GM19351 (cell line): ENCODE measurements around the gene HSBP1L1.

Experiments
- ATAC-seq: cut with Tn5 transposase; IDR thresholded peaks from one replicate; pipeline ENCODE4 v1.9.1; 2021; ENCODE audit warnings: mild to moderate bottlenecking, moderate library complexity; ENCODE audit not compliant: unreplicated experiment

The HSBP1L1 gene

DNA sequence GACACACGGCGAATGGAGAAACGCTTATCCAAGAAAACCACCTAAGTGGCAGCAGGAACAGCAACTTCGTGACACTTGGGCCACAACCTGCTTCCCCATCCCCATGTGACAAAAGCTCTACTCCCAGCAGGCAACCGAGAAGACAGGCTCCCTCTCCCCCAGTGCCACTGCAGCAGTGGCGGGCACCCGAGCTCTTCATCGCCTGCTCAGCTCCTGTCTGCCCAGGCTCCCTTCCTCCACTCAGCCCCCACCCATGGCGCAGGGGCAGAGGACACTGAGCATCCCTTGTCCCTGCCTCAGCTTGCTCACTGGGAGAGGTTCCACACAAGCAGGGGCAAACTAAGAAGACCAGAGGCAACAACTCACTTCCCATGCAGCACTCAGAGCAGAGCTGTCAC, 35.9 kb upstream of the HSBP1L1 start:
- no peak for ATAC-seq

DNA sequence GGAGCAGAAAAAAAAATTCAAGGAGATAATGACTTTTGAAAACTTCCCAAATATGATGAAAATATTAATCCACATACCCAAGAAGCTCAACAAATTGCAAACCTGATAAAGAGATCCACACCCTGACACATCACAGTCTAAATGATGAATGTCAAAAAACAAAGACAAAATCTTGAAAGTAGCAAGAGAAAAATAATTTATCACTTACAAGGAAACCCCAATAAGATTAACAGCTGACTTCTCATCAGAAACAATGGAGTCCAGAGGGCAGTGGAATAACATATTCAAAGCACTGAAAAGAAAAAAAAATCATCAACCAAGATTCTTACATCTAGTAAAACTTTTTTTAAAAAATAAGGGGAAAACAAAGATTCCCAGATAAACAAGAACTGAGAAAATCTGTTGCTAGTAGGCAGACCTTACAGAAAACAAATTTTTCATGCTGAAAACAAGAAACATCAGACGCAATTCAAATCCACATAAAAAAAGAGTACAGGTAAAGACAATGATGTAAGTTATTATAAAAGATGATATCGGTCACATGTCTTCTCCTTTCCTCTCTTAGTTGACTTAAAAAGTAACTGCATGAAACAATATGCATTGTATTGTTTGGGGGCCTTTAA, 34.3 kb upstream of the HSBP1L1 start:
- ATAC-seq: no peak

DNA sequence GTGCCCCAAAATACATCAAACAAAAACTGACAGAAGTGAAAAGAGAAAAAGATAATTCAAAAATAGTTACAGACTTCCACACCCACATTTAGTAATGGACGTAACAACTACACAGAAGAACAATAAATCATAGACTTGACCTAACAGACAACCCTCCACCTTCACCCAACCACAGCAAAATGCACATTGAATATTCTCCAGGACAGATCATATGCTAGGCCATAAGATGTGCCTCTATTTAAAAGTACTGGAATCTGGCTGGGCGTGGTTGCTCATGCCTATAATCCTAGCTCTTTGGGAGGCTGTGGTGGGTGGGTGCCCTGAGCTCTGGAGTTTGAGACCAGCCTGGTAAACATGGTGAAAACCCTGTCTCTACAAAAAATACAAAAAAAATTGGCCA, 33.0 kb upstream of the HSBP1L1 start:
- ATAC-seq: no peak

DNA sequence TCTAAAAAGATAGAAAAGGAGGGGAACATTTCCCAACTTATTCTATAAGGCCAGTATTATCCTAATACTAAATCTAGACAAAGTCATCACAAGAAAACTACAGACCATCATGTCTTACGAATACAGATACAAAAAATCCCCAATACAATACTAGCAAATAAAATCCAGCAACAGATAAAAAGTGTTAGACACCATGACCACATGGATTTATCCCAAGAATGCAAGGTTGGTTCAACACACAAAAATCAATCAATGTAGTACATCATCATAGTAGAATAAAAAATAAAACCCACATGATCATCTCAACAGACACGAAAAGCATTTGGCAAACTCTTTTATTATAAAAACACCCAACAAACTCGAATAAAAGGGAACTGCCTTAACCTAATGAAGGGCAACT, 31.5 kb upstream of the HSBP1L1 start:
- ATAC-seq: no peak

DNA sequence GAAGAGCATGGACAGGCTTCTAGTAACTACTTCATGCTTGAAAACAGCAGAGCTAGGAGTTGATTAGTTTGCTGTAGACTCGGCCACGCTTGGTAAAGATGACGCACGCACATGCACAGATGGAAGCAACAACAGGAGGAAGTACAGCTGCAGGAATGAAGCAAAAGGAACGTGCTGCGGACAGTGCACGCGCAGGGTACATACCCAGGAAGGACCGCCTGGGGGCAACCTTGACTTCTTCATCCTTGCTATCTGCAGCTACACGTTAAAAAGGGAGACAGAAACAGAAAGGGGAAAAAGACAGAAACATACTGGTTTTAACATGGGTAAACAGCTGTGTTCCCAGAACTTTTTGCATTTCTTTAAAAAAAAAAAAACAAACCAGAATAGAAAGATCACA, 30.7 kb upstream of the HSBP1L1 start:
- ATAC-seq: no peak

DNA sequence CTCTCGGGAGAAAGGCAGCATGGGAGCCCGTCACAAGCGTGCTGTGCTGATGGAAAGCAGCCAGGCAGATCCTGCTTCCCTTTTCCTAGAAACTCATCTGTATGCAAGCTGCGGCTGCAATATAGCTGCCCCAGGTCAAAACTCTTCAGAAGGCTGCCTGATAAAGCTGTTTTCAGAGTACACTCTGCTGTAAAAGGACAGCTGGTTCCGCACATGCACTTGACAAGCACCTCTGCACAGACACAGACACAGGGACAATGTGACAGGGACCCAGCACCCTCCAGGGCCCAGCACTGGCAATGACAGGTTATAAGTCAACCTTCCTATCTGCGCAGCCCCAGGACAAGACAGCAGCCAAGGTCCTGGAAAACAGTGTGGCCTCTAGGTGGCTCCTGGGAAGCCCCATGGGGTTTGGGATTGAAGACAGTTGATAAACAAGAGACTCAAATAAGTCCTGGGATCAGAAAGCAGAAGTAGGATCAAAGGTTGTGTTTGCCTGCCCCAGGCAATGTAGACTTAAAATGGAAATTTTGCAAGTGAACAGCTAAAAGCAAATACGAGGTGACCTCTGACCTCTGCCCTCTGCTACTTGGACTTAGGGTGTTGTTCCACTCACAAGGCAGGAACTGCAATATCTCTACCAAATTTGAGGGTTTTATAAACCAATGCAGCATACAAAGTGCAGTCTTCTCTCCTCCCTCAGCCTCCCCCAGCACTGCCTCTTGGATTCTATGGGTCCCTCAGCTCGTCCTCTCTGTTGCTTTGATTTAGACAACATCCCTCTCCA, 29.9 kb upstream of the HSBP1L1 start:
- no peak for ATAC-seq

DNA sequence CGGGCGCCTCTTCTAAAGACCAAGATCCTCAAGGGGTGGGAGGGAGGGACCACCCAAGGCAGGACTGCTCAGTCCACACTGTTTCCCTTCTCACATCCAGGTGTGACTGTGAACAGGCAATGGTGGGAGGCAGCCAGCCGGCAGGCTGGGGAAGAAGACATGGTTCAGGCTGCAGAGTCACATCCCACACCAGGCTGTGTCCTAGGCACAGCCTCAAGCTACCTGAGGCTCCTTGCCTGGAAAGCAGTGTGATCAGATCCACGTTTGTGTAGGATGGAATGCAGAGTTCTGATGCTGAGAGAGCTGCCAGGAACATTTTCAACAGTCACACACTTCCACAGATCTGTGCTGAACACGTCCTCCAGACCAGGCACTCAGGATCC, 29.4 kb upstream of the HSBP1L1 start:
- ATAC-seq: no peak

DNA sequence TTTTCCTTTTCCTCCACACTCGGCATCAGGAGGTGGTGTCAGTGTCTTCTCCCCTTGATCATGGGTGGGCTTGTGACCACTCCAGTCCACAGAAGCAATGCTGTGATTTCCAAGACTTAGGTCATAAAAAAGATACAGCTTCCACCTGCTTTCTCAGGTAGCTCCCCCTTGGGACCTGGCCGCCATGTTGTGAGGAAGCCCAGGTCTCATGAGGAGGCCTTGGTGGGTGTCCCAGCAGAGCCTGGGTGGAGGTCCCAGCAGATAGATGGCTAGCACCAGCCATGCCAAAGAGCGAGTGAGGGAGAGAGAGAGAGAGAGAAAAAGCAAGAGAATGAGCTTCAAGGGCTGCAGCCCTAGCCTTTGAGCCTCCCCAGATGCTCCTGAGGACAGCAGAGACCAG, 28.9 kb upstream of the HSBP1L1 start:
- ATAC-seq: no peak

DNA sequence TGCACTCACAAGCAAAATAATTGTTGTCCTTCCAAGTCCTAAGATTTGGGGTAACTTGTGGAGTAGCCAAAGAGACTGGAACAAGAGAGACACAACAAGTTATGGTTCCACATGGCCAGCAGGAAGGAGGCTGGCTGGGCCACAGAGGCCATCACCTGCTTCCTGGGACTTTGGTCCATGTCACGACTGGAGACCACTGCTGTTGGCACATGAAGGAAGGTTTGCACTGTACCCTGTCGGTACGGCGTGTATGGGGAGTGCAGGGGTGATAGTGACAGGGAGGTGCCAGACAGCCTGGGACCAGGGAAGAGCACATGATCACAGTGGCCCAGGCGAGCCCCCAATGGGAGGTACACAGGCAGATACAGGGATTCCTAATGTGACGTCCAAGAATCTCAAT, 28.5 kb upstream of the HSBP1L1 start:
- no peak for ATAC-seq

DNA sequence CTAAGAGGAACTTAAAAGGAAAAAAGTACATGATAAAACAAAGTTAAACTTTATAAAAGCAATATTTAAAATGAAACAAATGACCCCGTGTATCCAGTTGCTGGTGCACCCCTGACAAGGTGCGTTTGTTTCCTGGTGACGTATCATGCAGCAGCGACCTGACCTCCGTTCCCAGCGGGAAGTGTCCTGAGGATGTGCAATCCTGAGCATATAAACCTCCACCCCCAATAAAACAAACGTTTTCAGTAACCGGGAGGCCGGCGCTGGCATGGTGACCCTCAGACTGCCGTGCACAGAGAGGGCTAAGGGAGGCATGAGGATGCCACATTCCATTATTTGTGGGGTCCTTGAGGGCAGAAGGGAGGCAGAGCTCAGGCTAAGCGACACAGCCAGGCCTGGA, 27.8 kb upstream of the HSBP1L1 start:
- no peak for ATAC-seq

DNA sequence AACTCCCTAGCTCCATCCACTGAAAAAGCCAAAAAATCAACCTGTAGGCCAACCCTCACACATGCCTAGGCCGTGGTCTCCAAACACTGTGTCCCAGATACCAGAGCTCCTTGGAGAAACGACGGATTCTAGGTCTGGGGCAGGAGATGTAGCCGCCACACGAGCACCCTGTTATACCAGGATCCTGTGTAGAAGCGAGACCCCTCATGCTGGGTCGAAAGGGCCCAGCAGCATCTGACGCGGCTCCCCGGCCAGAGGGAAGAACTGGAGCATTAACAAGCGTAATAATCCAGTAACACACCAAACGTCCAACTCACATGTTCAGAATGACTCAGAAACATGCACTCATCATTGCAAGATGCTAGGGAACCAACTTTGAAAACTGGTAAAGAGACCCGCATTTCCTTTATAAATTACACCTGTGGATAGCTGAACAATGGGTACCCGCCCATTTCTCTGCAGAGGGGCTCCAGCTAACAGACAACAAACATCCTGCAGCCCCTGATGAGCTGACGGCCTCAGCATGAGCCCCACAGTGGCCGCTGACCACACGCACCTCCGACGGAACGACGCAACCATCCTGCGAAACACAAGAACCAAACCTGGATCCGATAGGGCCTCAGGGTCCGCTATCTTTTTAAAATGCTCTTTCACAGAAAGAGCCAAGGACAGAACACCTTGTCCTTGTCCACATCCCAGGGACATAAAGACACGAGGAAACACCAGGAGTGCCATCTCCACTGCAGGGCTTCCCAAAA, 27.2 kb upstream of the HSBP1L1 start:
- no peak for ATAC-seq

DNA sequence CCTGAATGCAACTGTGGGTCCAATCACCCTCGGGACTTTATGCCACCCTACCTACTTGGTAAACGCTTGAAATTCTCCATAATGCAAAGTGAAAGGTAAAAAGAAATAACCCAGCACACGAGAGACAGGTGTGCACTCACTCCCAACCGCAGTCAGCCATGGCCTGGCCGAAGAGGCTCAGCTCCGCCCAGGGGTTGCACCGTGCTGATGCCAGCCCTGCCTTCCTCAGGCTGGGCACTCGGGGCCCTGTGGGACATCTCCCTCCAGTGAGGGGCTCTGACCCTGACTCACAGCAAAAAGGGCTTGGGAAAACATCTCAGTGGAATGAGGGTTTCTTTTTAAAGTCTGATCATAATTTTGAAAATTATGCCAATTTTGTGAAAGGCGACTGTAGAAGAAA, 26.2 kb upstream of the HSBP1L1 start:
- no peak for ATAC-seq

DNA sequence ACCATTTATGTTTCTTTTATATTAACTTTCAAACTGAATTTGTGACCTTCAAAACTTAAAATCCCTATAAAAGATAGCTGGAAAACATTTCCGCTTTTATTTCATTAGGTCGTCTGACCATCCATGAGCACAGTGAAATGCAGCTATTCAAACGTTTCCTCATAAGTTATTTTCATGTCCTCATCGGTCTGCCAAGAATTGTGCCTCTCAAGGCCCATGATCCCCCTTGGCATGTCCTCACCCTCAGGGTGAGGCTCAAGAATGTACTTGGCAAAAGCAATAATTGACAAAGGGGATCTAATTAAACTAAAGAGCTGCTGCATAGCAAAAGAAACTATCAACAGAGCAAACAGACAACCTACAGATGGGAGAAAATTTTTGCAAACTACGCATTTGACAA, 25.3 kb upstream of the HSBP1L1 start:
- no peak for ATAC-seq

DNA sequence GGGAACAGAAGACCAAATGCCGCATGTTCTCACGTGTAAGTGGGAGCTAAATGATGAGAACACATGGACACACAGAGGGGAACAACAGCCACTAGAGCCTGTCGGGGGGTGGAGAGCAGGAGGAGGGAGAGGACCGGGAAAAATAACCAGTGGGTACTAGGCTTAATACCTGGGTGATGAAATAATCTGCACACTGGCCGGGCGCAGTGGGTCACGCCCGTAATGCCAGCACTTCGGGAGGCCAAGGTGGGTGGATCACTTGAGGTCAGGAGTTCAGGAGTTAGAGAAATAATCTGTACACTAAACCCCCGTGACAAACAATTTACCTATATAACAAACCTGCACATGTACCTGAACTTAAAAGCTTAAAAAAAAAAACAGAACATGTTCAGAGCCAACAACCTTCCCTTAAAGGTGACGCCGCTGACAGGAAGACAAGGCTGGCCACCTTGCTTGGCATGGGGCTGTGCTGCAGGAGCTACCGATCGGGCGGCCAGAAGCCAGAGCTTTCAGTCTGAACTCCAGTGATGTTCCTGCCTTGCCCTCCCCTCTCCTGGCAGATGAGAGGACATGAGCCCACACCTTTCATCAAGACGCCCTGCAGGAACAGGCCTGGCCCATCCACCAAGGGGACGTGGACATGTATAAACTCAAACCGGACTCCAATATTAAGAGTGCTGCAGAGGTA, 24.2 kb upstream of the HSBP1L1 start:
- no peak for ATAC-seq

DNA sequence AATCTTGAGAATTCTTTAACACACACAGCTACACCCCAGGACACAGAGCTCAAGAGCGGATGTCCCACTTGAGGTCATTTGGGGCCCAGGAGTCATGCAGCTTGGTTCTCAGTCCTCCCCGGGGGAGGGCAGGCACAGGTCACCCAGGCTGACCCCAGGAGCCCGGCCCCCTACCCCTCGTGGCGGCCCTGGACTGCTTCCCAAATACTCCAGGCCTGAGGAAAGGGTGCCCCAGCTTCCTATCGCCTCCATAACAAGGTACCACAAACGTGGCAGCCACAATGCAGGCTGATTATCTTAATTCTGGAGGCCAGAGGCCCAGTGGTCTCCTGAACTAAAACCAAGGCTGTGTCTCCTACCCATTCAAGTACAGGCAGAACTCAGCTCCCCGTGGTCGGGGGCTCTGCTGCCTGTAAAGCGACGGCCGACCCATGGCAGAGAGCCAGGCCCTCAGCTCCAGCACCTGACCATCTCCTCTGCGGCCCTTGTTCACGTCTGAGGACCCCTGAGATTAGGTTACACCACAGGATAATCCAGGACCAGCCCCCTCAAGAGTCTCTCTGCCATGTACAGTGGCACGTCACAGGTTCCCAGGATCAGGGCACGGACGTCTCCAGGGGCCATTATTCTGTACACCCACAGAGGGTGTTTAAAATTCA, 23.5 kb upstream of the HSBP1L1 start:
- ATAC-seq: no peak

DNA sequence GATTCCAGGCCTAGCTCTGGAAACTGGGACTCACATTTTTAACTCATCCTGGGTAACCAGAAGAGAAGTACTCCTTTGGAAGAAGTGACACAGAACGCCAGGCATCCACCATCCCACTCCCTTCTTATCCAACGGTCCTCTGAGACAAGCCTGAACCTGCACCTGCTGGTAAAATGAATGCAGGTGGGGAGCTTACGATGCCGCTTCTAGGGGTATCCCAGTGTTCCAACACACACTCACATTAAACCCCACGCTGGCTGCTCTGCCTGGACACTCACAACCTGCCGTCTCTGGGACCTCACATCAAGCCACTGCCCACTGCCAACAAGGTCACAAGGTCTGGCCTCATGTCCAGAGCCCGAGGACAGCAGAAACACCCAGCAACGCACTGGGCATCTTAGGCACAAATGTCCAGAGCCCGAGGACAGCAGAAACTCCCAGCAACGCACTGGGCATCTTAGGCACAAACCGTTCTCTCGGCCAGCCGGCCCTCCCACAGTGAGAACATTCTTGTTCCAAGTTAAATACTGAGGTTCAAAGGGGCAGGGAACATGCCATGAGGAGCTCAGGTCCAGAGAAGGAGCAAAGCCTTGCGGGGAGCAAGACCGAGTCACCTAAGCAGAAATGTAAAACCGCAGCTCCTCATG, 22.8 kb upstream of the HSBP1L1 start:
- no peak for ATAC-seq

DNA sequence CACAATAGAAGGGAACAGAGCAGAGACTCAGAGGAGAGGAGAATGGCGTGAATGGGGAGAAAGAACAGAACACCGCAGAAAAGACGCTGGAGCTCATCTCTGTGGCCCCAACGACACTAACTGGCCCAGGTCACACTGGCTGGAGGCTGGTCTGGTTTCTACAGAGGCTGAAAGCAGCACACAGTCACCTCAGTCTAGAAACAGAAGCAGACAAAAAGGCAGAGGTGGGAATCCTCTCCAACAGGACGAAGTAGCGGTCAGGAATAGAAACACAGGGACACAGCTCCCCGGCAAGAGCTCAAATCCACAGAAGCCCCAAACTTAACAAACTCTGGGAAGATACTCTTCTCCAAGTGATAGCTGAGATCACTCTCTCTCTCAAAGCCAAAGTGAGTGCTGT, 22.2 kb upstream of the HSBP1L1 start:
- no peak for ATAC-seq

DNA sequence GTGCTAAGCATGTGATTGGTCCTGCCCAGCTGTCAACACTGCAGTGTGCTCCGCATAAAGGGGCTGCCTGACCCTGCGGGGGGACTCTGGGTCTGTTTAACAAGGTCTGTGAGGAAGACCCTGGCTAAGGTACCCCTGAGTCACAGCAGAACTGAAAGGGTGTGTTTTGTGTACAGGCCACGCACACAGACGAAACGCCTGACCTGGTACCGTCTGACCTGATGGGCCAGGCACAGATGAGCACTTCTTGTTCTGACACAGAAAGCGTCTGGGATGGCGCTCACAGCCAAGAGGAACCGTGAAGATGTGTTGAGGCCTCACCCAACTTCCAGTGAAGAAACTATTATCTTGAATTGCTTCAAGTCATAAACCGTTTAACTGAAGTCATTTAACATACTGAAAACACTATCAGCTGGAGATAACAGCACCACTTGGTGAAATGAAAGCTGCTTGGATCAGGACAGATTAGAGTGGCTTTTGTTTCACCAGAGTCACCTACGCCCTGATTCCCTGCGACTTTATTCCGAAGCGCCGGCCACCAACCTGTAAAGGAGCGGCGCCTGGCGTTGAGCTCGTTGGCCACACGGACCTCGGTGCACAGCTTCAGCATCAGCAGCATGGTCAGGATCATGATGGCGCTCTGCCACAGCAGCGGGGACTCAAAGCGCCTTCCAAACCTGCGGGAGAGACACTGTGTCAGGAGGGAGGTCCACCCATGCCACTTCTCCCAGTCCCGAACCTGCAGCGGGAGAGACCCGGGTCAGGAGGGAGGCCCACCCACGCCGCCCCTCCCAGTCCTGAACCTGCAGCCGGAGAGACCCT, 21.4 kb upstream of the HSBP1L1 start:
- ATAC-seq: no peak

DNA sequence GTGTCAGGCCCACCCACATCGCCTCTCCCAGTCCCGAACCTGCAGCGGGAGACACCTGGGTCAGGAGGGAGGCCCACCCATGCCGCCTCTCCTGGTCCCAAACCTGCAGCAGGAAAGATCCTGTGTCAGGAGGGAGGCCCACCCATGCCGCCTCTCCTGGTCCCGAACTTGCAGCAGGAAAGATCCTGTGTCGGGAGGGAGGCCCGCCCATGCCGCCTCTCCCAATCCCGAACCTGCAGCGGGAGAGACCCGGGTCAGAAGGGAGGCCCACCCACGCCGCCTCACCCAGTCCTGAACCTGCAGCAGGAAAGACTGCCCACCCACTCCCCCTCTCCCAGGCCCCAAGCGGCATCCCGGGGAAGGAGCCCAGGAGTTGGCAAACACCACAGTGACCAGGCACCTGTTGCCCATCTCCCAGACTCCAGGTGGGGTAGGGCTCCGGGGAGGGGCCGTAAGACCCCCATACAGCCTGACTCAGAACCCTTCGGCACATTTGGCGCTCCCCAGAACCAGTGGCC, 20.8 kb upstream of the HSBP1L1 start:
- no peak for ATAC-seq
